Keratinocyte (primary cell): ENCODE data around the gene TAOK3. TPM values are rescaled to one million over a fixed set of nuclear protein-coding genes. Genes with fewer than 3 reads are reported as not detected.
A peak's percentile ranks its signal among the peaks of the same experiment; 100 is the strongest.
"Not testable (repeated sequence)": the region's sequence is repeated elsewhere in the genome, so short reads cannot be mapped to it uniquely, and the experiment has no call there.

Experiments used
- DNase-seq: peaks from one replicate; pipeline ENCODE4 v3.0.0-alpha.2; 2011; ENCODE audit warnings: low read depth, missing footprints, low spot score
- FAIRE-seq: peaks from 2 replicates; lab custom pipeline; 2011; peaks lifted over from hg19 to GRCh38; lab: Jason Lieb, UNC
- H2AFZ ChIP-seq: 2 replicates; pipeline ENCODE4 v1.6.0; 2012; ENCODE audit warnings: low read length, control low read depth, inconsistent platforms; ENCODE audit not compliant: control insufficient read depth
- H3K27ac ChIP-seq: 2 replicates; pipeline ENCODE4 v1.5.1; 2011; ENCODE audit warnings: low read length; ENCODE audit not compliant: control insufficient read depth, insufficient read depth
- H3K27me3 ChIP-seq: 3 replicates; pipeline ENCODE4 v1.6.0; 2011; ENCODE audit warnings: low read length; ENCODE audit not compliant: control insufficient read depth, insufficient read depth; ENCODE audit errors: extremely low read depth
- H3K36me3 ChIP-seq, 2 experiments: 2 replicates in 1 of 2; 3 replicates in 1 of 2; pipeline ENCODE4 v1.5.1; 2011; ENCODE audit warnings: low read length in 2 of 2, mild to moderate bottlenecking in 1 of 2; ENCODE audit not compliant: control insufficient read depth in 2 of 2, insufficient read depth in 2 of 2; ENCODE audit errors: extremely low read depth in 1 of 2
- H3K4me1 ChIP-seq: 3 replicates; pipeline ENCODE4 v1.5.1; 2011; ENCODE audit warnings: low read length; ENCODE audit not compliant: control insufficient read depth, insufficient read depth; ENCODE audit errors: extremely low read depth
- H3K4me2 ChIP-seq: 3 replicates; pipeline ENCODE4 v1.6.0; 2011; ENCODE audit warnings: low read depth, low read length; ENCODE audit not compliant: control insufficient read depth, insufficient read depth; ENCODE audit errors: extremely low read depth
- H3K4me3 ChIP-seq, 3 experiments: fragments of 200-600 bp in 1 of 3; sonication (generic) in 1 of 3; 2 replicates in 2 of 3; 3 replicates in 1 of 3; pipeline ENCODE4 v1.5.1; 2011 to 2016; ENCODE audit warnings: low read length in 3 of 3, mild to moderate bottlenecking in 3 of 3, control low read depth in 2 of 3, inconsistent platforms in 1 of 3, low read depth in 1 of 3, mixed read lengths in 1 of 3, mixed run types in 1 of 3, moderate library complexity in 1 of 3; ENCODE audit not compliant: control insufficient read depth in 2 of 3, insufficient read depth in 2 of 3; ENCODE audit errors: extremely low read depth in 1 of 3
- H3K79me2 ChIP-seq: 2 replicates; pipeline ENCODE4 v1.6.0; 2012; ENCODE audit warnings: low read length; ENCODE audit not compliant: control insufficient read depth, insufficient read depth
- H3K9ac ChIP-seq: 3 replicates; pipeline ENCODE4 v1.6.0; 2011; ENCODE audit warnings: low read length; ENCODE audit not compliant: control insufficient read depth, insufficient read depth; ENCODE audit errors: extremely low read depth
- H3K9me1 ChIP-seq: 3 replicates; pipeline ENCODE4 v1.6.0; 2011; ENCODE audit warnings: low read length; ENCODE audit not compliant: control insufficient read depth, insufficient read depth; ENCODE audit errors: extremely low read depth
- H3K9me3 ChIP-seq: 2 replicates; pipeline ENCODE4 v1.5.1; 2012; ENCODE audit warnings: low read depth, low read length; ENCODE audit not compliant: control insufficient read depth
- H4K20me1 ChIP-seq: 3 replicates; pipeline ENCODE4 v1.6.0; 2011; ENCODE audit warnings: low read length; ENCODE audit not compliant: control insufficient read depth, insufficient read depth; ENCODE audit errors: extremely low read depth
- CTCF ChIP-seq, 3 experiments: IDR thresholded peaks in 1 of 3; conservative IDR thresholded peaks in 1 of 3; optimal IDR thresholded peaks in 1 of 3; 2 replicates in 2 of 3; 3 replicates in 1 of 3; pipeline versions ENCODE3 to v1.5.1; 2011; ENCODE audit warnings: low read length in 3 of 3, mild to moderate bottlenecking in 3 of 3, moderate library complexity in 2 of 3, control low read depth in 1 of 3, inconsistent platforms in 1 of 3; ENCODE audit not compliant: insufficient read depth in 2 of 3; ENCODE audit errors: extremely low read depth in 1 of 3
- EZH2 ChIP-seq: IDR thresholded peaks from one replicate; pipeline ENCODE4 v1.6.1; 2012; ENCODE audit warnings: inconsistent platforms, mild to moderate bottlenecking, low read length, moderate library complexity
- dilution Hi-C: fragments of 300-500 bp; cut with MboI; formaldehyde crosslinking; loops from one replicate; pipeline ENCODE4 v1.7.0; 2020; ENCODE audit warnings: low sequenced_read_pairs; ENCODE audit not compliant: extremely low pct_ligation_motif_present
- polyA plus RNA-seq, 5 experiments: library from polyadenylated mRNA; depleted of rRNA in 3 of 5; stranded (reverse) in 3 of 5; stranded (forward) in 1 of 5; unstranded in 1 of 5; fragments of >200 nt; gene quantifications; 1 replicate in 1 of 5; 2 replicates in 3 of 5; 3 replicates in 1 of 5; pipeline versions ENCODE4 v1.2.1 to v1.2.3, GENCODE V29; 2011 to 2012; ENCODE audit warnings: missing spikeins in 2 of 5, low read depth in 1 of 5, low replicate concordance in 1 of 5

The TAOK3 gene
- polyA plus RNA-seq, 1 donor (not counting 4 experiments of a cell fraction or from before 2014, with no cell fraction given), result 35.0 TPM

- dilution Hi-C loops, result no loop called here
- Histone ChIP-seq H3K27me3 (no peaks in the 10 kb centered on the region), H3K79me2 (no peaks in the 10 kb centered on the region), H3K36me3 (no peaks in the 10 kb centered on the region), H3K4me1 (no peaks in the 10 kb centered on the region), H3K4me2 (no peak overlapping the region), H3K9ac (no peak overlapping the region), H3K9me1 (no peaks in the 10 kb centered on the region), H3K27ac (no peak overlapping the region), H3K4me3 (no peak overlapping the region), H4K20me1 (no peaks in the 10 kb centered on the region), H3K9me3 (no peaks in the 10 kb centered on the region), H2AFZ (no peak overlapping the region)
- no peak for DNase-seq
- TF ChIP-seq EZH2, result no peak
- TF ChIP-seq CTCF (optimal IDR thresholded peaks at IDR 0.05 in 1 of 3, IDR thresholded peaks at IDR 0.05 in 1 of 3, conservative IDR thresholded peaks at IDR 0.05 in 1 of 3; ENCODE audit: extremely low read depth in 1 of 3, insufficient read depth in 2 of 3, low read length in 3 of 3), result no peak
- no peak for FAIRE-seq
Observed at GRCh38 chr12:118249547-118249946, 123.2 kb downstream of the TAOK3 start.

- H3K27ac ChIP-seq, H4K20me1 ChIP-seq, H3K9ac ChIP-seq, H3K4me2 ChIP-seq, H3K79me2 ChIP-seq, H3K4me3 ChIP-seq, H3K4me1 ChIP-seq, H3K9me1 ChIP-seq, dilution Hi-C loops, H3K27me3 ChIP-seq, H3K36me3 ChIP-seq, H2AFZ ChIP-seq, DNase-seq, FAIRE-seq, H3K9me3 ChIP-seq: not testable (repeated sequence)
Observed at GRCh38 chr12:118245886-118246285, 126.8 kb downstream of the TAOK3 start.

GRCh38 chr12:118238888-118239287 lies 133.8 kb downstream of the TAOK3 start:
- dilution Hi-C loops, result no loop called here
- Histone ChIP-seq H3K4me3 (no peak overlapping the region), H3K4me1 (peaks cover 36% of the 10 kb centered on the region), H3K9ac (no peak overlapping the region), H3K79me2 (no peaks in the 10 kb centered on the region), H3K4me2 (no peak overlapping the region), H3K27me3 (no peaks in the 10 kb centered on the region), H3K27ac (peak overlapping the region; percentile 86), H3K9me3 (no peaks in the 10 kb centered on the region), H3K9me1 (no peaks in the 10 kb centered on the region), H2AFZ (peak overlapping the region; percentile 61), H4K20me1 (no peaks in the 10 kb centered on the region), H3K36me3 (peaks cover 0 to 16% of the 10 kb centered on the region in 2 experiments)
- no peak for DNase-seq
- FAIRE-seq, result no peak
- TF ChIP-seq CTCF (optimal IDR thresholded peaks at IDR 0.05 in 1 of 3, IDR thresholded peaks at IDR 0.05 in 1 of 3, conservative IDR thresholded peaks at IDR 0.05 in 1 of 3; ENCODE audit: extremely low read depth in 1 of 3, insufficient read depth in 2 of 3, low read length in 3 of 3), result no peak
- TF ChIP-seq EZH2, result no peak
